ENCODE data around the gene UBE2O. TPM values are rescaled to one million over a fixed set of nuclear protein-coding genes. Genes with fewer than 3 reads are reported as not detected.
"Not testable (repeated sequence)": the region's sequence is repeated elsewhere in the genome, so short reads cannot be mapped to it uniquely, and the experiment has no call there.

The UBE2O gene
- polyA plus RNA-seq, 4 donors: 5.7 to 19.7 (median 9.6) TPM

DNA sequence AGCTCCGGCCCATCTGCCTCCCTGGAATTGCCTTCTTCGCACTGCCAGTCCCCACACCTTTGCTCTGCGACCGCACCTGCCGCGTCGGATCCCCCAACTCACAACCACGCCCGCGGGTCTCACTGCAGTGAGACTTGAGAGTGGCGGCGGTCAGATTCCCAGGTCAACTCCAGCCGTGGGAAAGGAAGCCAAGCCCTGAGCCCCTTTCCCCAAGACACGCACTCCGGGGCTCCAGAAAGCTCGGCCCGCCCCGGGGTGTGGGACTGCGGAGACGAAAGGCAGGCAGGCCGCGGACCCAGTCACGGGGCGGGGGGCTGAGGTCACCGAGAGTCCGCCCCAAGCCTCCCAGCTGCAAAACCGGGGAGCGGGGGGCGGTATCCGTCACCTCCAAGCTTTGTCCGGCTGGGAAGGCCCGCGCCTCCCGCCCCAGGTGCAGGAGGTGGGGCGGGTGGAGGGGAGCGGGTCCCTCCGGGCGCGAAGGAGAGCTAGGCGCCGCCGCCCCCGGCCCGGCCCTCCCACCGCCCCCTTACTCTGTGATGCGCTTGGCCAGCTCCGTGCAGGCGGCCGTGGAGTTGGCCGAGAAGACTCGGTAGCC, 99.9 kb downstream of the UBE2O start:
- Histone ChIP-seq H3K4me1 (ENCODE audit: control insufficient read depth in 3 of 3, insufficient read depth in 2 of 3, low read depth in 1 of 3, low read length in 2 of 3) (peaks cover 0 to 3% (median 0%) of the 10 kb centered on the region in 3 donors), H3K27ac (ENCODE audit: low read depth in 1 of 3, low read length in 2 of 3) (peak overlapping the region; percentile 80 to 99 (median 83)), H3K9me3 (ENCODE audit: control insufficient read depth in 2 of 2, insufficient read depth in 1 of 2, low read depth in 1 of 2, low read length in 1 of 2) (no peaks in the 10 kb centered on the region), H3K36me3 (ENCODE audit: control insufficient read depth in 3 of 3, insufficient read depth in 2 of 3, low read depth in 1 of 3, low read length in 3 of 3) (peaks cover 0 to 14% (median 0%) of the 10 kb centered on the region in 3 donors), H3K4me3 (ENCODE audit: low read depth in 1 of 3, low read length in 3 of 3) (peak overlapping the region; percentile 56 to 91 (median 81)), H3K27me3 (ENCODE audit: control insufficient read depth in 3 of 3, insufficient read depth in 3 of 3, low read length in 3 of 3) (no peaks in the 10 kb centered on the region)
- no peak for FAIRE-seq
- 0 to 1% (median 1%) methylated on average over 40 to 51 of the region's 51 CpGs for WGBS, 3 donors
- peak; percentile 30 to 69 for DNase-seq

DNA sequence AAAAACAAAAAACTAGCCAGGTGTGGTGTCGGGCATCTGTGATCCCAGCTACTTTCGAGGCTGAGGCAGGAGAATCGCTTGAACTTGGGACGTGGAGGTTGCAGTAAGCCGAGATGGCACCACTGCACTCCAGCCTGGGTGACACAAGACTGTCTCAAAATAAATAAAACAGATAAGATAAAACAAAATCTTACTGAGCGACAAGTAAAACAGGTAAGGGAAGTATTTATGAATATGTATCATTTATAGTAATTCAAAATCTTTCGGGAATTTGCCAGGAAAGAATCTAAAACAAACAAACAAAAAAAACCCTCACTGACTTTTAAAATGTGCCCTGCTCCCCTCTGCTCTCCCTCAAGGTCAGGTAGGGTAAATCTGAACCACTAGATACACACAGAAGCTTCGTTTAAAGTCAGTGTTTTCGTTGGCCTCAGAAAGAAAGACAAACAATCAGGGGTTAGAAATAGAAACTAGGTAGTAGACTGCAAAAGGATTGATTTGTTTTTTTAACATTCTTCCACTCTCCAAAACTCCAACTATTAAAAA, 101.4 kb downstream of the UBE2O start:
- Histone ChIP-seq H3K4me1 (ENCODE audit: control insufficient read depth in 3 of 3, insufficient read depth in 2 of 3, low read depth in 1 of 3, low read length in 2 of 3) (peaks cover 0 to 3% (median 0%) of the 10 kb centered on the region in 3 donors), H3K36me3 (ENCODE audit: control insufficient read depth in 3 of 3, insufficient read depth in 2 of 3, low read depth in 1 of 3, low read length in 3 of 3) (peaks cover 0 to 27% (median 0%) of the 10 kb centered on the region in 3 donors), H3K27ac (ENCODE audit: low read depth in 1 of 3, low read length in 2 of 3) (no peak overlapping the region), H3K9me3 (ENCODE audit: control insufficient read depth in 2 of 2, insufficient read depth in 1 of 2, low read depth in 1 of 2, low read length in 1 of 2) (no peaks in the 10 kb centered on the region), H3K4me3 (ENCODE audit: low read depth in 1 of 3, low read length in 3 of 3) (no peak overlapping the region), H3K27me3 (ENCODE audit: control insufficient read depth in 3 of 3, insufficient read depth in 3 of 3, low read length in 3 of 3) (no peaks in the 10 kb centered on the region)
- FAIRE-seq (no peak), DNase-seq (no peak)
- 68 to 80% (median 72%) methylated on average over 9 of the region's 9 CpGs for WGBS, 3 donors

DNA sequence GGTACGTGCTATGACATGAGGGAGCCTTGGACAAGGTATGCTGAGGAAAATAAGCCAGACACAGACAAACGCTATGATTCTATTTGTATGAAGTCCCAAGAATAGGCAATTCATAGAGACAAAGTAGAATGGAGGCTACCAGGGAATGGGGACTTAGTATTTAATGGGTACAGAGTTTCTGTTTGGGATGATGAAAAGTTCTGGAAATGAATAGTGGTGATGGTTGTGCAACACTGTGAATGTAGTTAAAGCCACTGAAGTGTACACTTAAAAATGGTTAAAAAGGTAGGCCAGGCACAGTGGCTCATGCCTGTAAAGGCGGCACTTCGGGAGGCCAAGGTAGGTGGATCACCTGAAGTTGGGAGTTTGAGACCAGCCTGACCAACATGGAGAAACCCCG, 102.5 kb downstream of the UBE2O start:
- FAIRE-seq: no peak
- no peak for DNase-seq
- 96 to 98% (median 96%) methylated on average over 5 of the region's 5 CpGs for WGBS, 3 donors
- Histone ChIP-seq H3K36me3 (ENCODE audit: control insufficient read depth in 3 of 3, insufficient read depth in 2 of 3, low read depth in 1 of 3, low read length in 3 of 3) (peaks cover 0 to 36% (median 0%) of the 10 kb centered on the region in 3 donors), H3K27me3 (ENCODE audit: control insufficient read depth in 3 of 3, insufficient read depth in 3 of 3, low read length in 3 of 3) (no peaks in the 10 kb centered on the region), H3K4me3 (ENCODE audit: low read depth in 1 of 3, low read length in 3 of 3) (no peak overlapping the region), H3K9me3 (ENCODE audit: control insufficient read depth in 2 of 2, insufficient read depth in 1 of 2, low read depth in 1 of 2, low read length in 1 of 2) (no peaks in the 10 kb centered on the region), H3K27ac (ENCODE audit: low read depth in 1 of 3, low read length in 2 of 3) (no peak overlapping the region), H3K4me1 (ENCODE audit: control insufficient read depth in 3 of 3, insufficient read depth in 2 of 3, low read depth in 1 of 3, low read length in 2 of 3) (peaks cover 0 to 3% (median 0%) of the 10 kb centered on the region in 3 donors)

DNA sequence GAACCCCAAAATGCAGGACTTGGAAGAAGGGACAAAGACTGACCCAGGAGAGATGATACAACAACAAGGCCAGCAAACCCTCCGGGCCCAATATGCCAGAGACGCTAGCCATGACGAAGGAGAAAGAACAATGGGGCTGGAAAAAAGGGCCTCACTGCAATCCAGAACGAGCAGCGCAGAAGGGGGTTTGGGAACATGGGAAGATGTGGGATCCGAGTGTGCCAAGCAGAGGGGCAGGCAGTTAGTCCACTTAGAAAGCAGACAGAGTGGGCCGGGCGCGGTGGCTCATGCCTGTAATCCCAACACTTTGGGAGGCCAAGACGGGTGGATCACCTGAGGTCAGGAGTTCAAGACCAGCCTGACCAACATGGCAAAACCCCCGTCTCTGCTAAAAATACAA, 106.0 kb downstream of the UBE2O start:
- DNase-seq; FAIRE-seq; H3K27me3 ChIP-seq (ENCODE audit: control insufficient read depth in 3 of 3, insufficient read depth in 3 of 3, low read length in 3 of 3); H3K9me3 ChIP-seq (ENCODE audit: control insufficient read depth in 2 of 2, insufficient read depth in 1 of 2, low read depth in 1 of 2, low read length in 1 of 2); H3K27ac ChIP-seq (ENCODE audit: low read depth in 1 of 3, low read length in 2 of 3); H3K4me1 ChIP-seq (ENCODE audit: control insufficient read depth in 3 of 3, insufficient read depth in 2 of 3, low read depth in 1 of 3, low read length in 2 of 3); H3K4me3 ChIP-seq (ENCODE audit: low read depth in 1 of 3, low read length in 3 of 3): not testable (repeated sequence)
- 95 to 96% (median 95%) methylated on average over 11 of the region's 11 CpGs for WGBS, 3 donors
- peaks cover 0 to 63% (median 4%) of the 10 kb centered on the region in 3 donors for H3K36me3 ChIP-seq (ENCODE audit: control insufficient read depth in 3 of 3, insufficient read depth in 2 of 3, low read depth in 1 of 3, low read length in 3 of 3)

DNA sequence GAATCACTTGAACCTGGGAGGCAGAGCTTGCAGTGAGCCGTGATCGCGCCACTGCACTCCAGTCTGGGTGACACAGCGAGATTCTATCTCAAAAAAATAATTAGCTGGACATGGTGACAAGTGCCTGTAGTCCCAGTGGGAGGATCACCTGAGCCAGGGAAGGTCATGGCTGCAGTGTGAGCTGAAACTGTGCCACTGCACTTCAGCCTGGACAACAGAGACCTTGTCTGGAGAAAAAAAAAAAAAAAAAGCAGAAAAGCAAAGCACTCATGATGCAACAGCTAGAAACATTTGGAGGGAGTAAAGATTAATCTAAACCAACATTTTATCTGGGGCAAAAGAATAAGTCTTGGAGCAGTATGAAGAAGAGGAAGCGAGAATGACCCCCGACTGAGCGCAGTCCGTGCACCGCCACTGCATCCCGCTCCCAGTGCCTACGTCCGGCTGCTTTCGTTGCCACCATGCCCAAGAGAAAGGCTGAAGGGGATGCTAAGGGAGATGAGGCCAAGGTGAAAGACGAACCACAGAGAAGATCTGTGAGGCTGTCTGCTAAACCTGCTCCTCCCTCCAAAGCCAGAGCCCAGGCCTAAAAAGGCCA, 107.5 kb downstream of the UBE2O start:
- Histone ChIP-seq H3K27ac (ENCODE audit: low read depth in 1 of 3, low read length in 2 of 3) (no peak overlapping the region), H3K4me3 (ENCODE audit: low read depth in 1 of 3, low read length in 3 of 3) (no peak overlapping the region), H3K36me3 (ENCODE audit: control insufficient read depth in 3 of 3, insufficient read depth in 2 of 3, low read depth in 1 of 3, low read length in 3 of 3) (peaks cover 0 to 66% (median 5%) of the 10 kb centered on the region in 3 donors), H3K27me3 (ENCODE audit: control insufficient read depth in 3 of 3, insufficient read depth in 3 of 3, low read length in 3 of 3) (no peaks in the 10 kb centered on the region), H3K9me3 (ENCODE audit: control insufficient read depth in 2 of 2, insufficient read depth in 1 of 2, low read depth in 1 of 2, low read length in 1 of 2) (no peaks in the 10 kb centered on the region), H3K4me1 (ENCODE audit: control insufficient read depth in 3 of 3, insufficient read depth in 2 of 3, low read depth in 1 of 3, low read length in 2 of 3) (no peaks in the 10 kb centered on the region)
- 91 to 97% (median 94%) methylated on average over 14 of the region's 14 CpGs for WGBS, 3 donors
- FAIRE-seq (no peak), DNase-seq (no peak)

DNA sequence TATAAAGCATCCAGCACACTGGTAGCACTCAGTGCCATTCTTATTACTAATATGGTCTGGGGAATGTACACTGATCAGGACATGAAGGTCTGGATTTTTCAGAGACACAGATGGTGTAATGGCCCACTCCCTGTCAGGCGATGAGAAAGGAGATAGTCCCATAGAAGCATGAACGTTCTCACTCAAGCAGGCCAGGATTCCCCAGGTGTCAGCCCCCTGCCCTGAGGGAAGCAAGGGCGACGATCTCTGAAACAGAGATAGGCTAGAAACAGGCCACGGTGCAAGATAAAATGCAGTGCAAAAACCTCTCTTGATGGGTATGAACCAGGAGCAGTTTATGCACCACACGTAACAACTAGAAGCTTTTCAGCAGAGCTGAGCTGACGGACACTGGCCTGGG, 109.8 kb downstream of the UBE2O start:
- 93 to 95% (median 95%) methylated on average over 7 of the region's 7 CpGs for WGBS, 3 donors
- DNase-seq (no peak), FAIRE-seq (no peak)
- Histone ChIP-seq H3K27ac (ENCODE audit: low read depth in 1 of 3, low read length in 2 of 3) (no peak overlapping the region), H3K4me3 (ENCODE audit: low read depth in 1 of 3, low read length in 3 of 3) (no peak overlapping the region), H3K4me1 (ENCODE audit: control insufficient read depth in 3 of 3, insufficient read depth in 2 of 3, low read depth in 1 of 3, low read length in 2 of 3) (no peaks in the 10 kb centered on the region), H3K27me3 (ENCODE audit: control insufficient read depth in 3 of 3, insufficient read depth in 3 of 3, low read length in 3 of 3) (no peaks in the 10 kb centered on the region), H3K9me3 (ENCODE audit: control insufficient read depth in 2 of 2, insufficient read depth in 1 of 2, low read depth in 1 of 2, low read length in 1 of 2) (no peaks in the 10 kb centered on the region), H3K36me3 (ENCODE audit: control insufficient read depth in 3 of 3, insufficient read depth in 2 of 3, low read depth in 1 of 3, low read length in 3 of 3) (peaks cover 0 to 63% (median 5%) of the 10 kb centered on the region in 3 donors)

DNA sequence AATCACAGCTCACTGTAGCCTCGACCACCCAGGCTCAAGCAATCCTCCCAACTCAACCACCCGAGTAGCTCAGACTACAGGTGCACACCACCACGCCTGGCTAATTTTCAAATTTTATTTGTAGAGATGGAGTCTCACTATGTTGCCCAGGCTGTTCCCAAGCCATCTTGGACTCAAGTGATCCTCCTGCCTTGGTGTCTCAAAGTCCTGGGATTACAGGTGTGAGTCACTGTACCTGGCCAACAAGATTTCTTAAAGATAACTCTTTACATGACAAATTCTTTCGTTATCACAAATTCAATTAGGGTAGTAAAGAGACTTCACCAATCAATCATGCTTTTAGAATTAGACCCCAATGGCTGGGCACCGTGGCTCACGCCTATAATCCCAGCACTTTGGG, 111.7 kb downstream of the UBE2O start:
- H3K27ac ChIP-seq (ENCODE audit: low read depth in 1 of 3, low read length in 2 of 3): no peak overlapping the region
- 90 to 92% (median 91%) methylated on average over 6 of the region's 6 CpGs for WGBS, 3 donors
- H3K36me3 ChIP-seq (ENCODE audit: control insufficient read depth in 3 of 3, insufficient read depth in 2 of 3, low read depth in 1 of 3, low read length in 3 of 3): peaks cover 0 to 49% (median 5%) of the 10 kb centered on the region in 3 donors
- no peaks in the 10 kb centered on the region for H3K4me1 ChIP-seq (ENCODE audit: control insufficient read depth in 3 of 3, insufficient read depth in 2 of 3, low read depth in 1 of 3, low read length in 2 of 3)
- no peaks in the 10 kb centered on the region for H3K27me3 ChIP-seq (ENCODE audit: control insufficient read depth in 3 of 3, insufficient read depth in 3 of 3, low read length in 3 of 3)
- no peaks in the 10 kb centered on the region for H3K9me3 ChIP-seq (ENCODE audit: control insufficient read depth in 2 of 2, insufficient read depth in 1 of 2, low read depth in 1 of 2, low read length in 1 of 2)
- DNase-seq: peak in 1 of 2 donors; percentile 36
- FAIRE-seq: no peak
- H3K4me3 ChIP-seq (ENCODE audit: low read depth in 1 of 3, low read length in 3 of 3): no peak overlapping the region

Data from small intestine (tissue), 7 donors.